ENCODE data around the gene CTBP1. TPM values are rescaled to one million over a fixed set of nuclear protein-coding genes. Genes with fewer than 3 reads are reported as not detected.
A peak's percentile ranks its signal among the peaks of the same experiment; 100 is the strongest.

Gene CTBP1
- total RNA-seq, 1 donor: 246 TPM

DNA sequence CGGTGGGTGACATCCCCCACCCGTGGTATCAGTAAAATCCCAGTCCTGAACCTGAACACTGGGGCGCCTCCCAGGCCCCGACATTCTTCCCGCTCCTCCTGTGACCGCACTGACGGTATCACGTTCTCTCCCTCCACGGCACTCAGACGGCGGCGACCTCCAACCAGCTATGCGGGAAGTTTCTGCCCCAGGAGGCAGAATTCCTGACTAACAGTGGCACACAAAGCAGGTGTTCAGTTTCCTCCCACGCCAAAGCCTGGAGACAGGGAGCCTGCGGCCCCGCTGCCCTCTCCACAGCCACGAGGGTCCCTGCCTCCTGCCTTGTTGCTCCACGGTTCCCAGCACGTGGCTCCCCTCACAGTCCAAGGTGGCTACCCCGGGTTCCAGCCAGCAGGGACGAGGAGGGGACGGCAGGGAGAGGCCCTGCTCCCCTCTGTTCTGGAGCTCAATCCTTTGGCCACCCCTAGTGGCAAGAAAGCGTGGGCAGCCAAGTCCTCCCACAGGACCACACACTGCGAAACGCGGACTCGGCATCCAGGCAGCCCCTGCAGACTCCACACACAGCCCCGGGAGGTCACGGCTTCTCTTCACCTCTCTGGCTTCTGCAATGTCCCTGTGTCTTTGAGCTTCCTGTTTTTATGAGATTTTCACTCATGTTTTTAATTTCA is 15.2 kb downstream of the CTBP1 start:
- TF ChIP-seq, protein P1, sequence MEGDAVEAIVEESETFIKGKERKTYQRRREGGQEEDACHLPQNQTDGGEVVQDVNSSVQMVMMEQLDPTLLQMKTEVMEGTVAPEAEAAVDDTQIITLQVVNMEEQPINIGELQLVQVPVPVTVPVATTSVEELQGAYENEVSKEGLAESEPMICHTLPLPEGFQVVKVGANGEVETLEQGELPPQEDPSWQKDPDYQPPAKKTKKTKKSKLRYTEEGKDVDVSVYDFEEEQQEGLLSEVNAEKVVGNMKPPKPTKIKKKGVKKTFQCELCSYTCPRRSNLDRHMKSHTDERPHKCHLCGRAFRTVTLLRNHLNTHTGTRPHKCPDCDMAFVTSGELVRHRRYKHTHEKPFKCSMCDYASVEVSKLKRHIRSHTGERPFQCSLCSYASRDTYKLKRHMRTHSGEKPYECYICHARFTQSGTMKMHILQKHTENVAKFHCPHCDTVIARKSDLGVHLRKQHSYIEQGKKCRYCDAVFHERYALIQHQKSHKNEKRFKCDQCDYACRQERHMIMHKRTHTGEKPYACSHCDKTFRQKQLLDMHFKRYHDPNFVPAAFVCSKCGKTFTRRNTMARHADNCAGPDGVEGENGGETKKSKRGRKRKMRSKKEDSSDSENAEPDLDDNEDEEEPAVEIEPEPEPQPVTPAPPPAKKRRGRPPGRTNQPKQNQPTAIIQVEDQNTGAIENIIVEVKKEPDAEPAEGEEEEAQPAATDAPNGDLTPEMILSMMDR (IDR thresholded peaks at IDR 0.05; ENCODE audit: extremely low read depth, low read depth, low read length): peak; percentile 22
- Histone ChIP-seq H3K79me2 (ENCODE audit: insufficient read depth, low read length) (peaks cover 63% of the 10 kb centered on the region), H2AFZ (ENCODE audit: low read length) (no peak overlapping the region), H3K9me3 (ENCODE audit: low read depth, low read length) (no peaks in the 10 kb centered on the region), H4K20me1 (ENCODE audit: insufficient read depth, low read length) (peaks cover 33% of the 10 kb centered on the region), H3K27me3 (ENCODE audit: insufficient read depth, low read length) (no peaks in the 10 kb centered on the region), H3K4me2 (ENCODE audit: insufficient read depth, low read length) (no peak overlapping the region), H3K36me3 (ENCODE audit: insufficient read depth, low read length) (peaks cover 64% of the 10 kb centered on the region), H3K4me1 (ENCODE audit: insufficient read depth, low read length) (no peaks in the 10 kb centered on the region), H3K27ac (ENCODE audit: low read depth, low read length) (no peak overlapping the region), H3K4me3 (ENCODE audit: insufficient read depth, low read length) (no peak overlapping the region)
- DNase-seq (ENCODE audit: insufficient read length, low spot score, missing footprints): peak; percentile 93

DNA sequence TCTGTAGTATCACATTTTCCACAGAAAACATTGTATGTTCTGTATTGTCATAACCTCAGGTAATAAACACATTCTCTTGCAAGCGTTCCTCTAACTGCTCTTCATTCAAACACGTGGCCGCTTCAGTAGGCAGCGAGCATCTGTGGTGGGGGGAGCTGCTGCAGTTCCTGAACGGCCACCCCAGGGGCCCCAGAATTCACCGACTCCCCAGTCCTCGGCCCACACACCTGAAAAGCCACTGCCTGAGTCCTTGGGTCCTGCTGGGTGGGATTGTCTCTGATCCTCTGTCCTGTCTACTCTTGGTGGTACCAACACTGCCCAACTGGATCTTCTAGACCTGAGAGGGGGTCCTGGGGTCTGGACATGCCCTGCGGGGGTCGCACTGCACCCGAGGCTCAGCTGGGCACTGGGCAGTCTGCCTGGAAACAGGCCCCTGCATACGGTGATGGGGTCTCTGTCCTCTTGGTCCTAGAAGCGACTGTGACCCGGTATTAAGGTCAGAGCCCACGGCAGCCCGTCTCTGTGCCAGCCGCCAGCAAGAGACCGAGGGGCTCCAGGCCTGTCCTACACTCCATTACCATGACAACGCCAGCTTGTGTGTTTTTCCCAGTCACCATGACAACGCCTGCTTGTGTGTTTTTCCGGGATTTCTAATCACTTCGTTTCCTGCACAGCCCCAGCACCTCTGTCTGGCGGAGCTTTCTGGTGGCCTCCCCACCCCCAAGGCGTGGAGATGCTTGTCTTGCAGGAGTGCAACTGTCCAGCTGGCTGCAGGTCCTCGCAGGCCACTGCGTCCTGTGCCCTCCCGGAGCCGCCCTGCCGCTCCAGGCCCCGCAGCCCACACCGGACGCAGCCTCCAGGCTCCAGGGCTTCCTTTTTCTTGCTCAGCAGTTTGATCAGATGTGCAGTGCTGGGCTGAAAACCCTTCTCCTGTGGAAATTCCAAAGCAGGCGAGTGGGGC is 16.0 kb downstream of the CTBP1 start:
- Histone ChIP-seq H3K4me2 (ENCODE audit: insufficient read depth, low read length) (no peak overlapping the region), H3K36me3 (ENCODE audit: insufficient read depth, low read length) (peaks cover 59% of the 10 kb centered on the region), H4K20me1 (ENCODE audit: insufficient read depth, low read length) (peaks cover 27% of the 10 kb centered on the region)

DNA sequence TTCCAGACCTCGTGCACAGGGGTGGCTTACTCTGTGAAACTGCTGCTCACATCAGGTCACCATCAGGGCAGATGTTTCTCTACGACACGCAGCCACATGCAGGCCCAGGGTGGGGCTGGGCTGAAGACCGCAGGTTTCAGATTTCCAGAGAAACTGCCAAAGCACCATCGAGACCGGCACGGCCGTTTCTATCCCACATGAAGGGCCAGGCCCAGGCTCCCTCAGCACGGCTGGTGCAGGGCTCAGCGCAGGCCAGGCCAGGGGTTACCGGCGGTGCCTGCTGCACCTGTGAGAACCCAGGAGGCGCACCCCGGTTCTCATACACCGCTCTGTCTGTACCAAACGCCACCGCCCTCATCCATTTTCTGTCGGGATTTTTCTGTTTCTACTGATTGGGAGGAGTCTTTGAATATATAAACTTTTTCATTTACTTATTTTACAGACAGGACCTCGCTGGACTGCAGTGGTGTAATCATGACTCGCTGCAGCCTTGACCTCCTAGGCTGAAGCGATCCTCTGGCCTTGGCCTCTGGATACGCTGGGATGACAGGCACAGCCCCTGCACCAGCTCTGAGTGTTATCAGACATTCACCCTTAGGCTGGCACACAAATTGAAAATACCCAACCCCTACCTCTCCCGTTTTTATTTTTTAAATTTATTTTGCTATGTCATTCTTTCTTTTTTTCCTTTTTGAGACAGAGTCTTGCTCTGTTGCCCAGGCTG is 17.1 kb downstream of the CTBP1 start:
- Histone ChIP-seq H3K4me3 (ENCODE audit: insufficient read depth, low read length) (no peak overlapping the region), H4K20me1 (ENCODE audit: insufficient read depth, low read length) (peaks cover 32% of the 10 kb centered on the region), H3K27ac (ENCODE audit: low read depth, low read length) (no peak overlapping the region), H3K4me1 (ENCODE audit: insufficient read depth, low read length) (no peaks in the 10 kb centered on the region), H3K36me3 (ENCODE audit: insufficient read depth, low read length) (peaks cover 65% of the 10 kb centered on the region), H3K4me2 (ENCODE audit: insufficient read depth, low read length) (no peak overlapping the region), H3K27me3 (ENCODE audit: insufficient read depth, low read length) (no peaks in the 10 kb centered on the region), H3K9me3 (ENCODE audit: low read depth, low read length) (no peaks in the 10 kb centered on the region), H2AFZ (ENCODE audit: low read length) (no peak overlapping the region), H3K79me2 (ENCODE audit: insufficient read depth, low read length) (peaks cover 60% of the 10 kb centered on the region)
- TF ChIP-seq, protein P1 (IDR thresholded peaks at IDR 0.05; ENCODE audit: extremely low read depth, low read depth, low read length): no peak
- peak; percentile 81 for DNase-seq (ENCODE audit: insufficient read length, low spot score, missing footprints)

More for the DNA sequence above, 16.0 kb downstream of the CTBP1 start:
- no peak overlapping the region for H2AFZ ChIP-seq (ENCODE audit: low read length)
- no peaks in the 10 kb centered on the region for H3K4me1 ChIP-seq (ENCODE audit: insufficient read depth, low read length)
- TF ChIP-seq, protein P1 (IDR thresholded peaks at IDR 0.05; ENCODE audit: extremely low read depth, low read depth, low read length): no peak
- no peak overlapping the region for H3K4me3 ChIP-seq (ENCODE audit: insufficient read depth, low read length)
- peaks cover 59% of the 10 kb centered on the region for H3K79me2 ChIP-seq (ENCODE audit: insufficient read depth, low read length)
- no peaks in the 10 kb centered on the region for H3K27me3 ChIP-seq (ENCODE audit: insufficient read depth, low read length)
- DNase-seq (ENCODE audit: insufficient read length, low spot score, missing footprints): peak; percentile 85
- H3K9me3 ChIP-seq (ENCODE audit: low read depth, low read length): no peaks in the 10 kb centered on the region
- H3K27ac ChIP-seq (ENCODE audit: low read depth, low read length): no peak overlapping the region
